Lung (tissue), 12 donors: ENCODE results near the gene TEP1. TPM values are rescaled to one million over a fixed set of nuclear protein-coding genes. Genes with fewer than 3 reads are reported as not detected.
A peak's percentile ranks its signal among the peaks of the same experiment; 100 is the strongest.

ENCODE experiments used
- ATAC-seq: fragments of 200-7000 bp; cut with Tn5 transposase; one replicate; pipeline ENCODE4 v1.9.1; 2020; ENCODE audit warnings: moderate number of reproducible peaks; ENCODE audit not compliant: insufficient read depth, low FRiP score
- DNase-seq, 3 donors: peaks; one replicate each; pipeline ENCODE4 v3.0.0-alpha.2; 2013 to 2017
- H3K27ac ChIP-seq, 2 donors: one replicate each; pipeline ENCODE4 v1.5.1; 2013; ENCODE audit warnings: mild to moderate bottlenecking in 2 of 2, moderate library complexity in 2 of 2, control low read depth in 1 of 2, inconsistent platforms in 1 of 2, low read depth in 1 of 2, low read length in 1 of 2
- H3K27me3 ChIP-seq, 3 donors: one replicate each; pipeline ENCODE4 v1.5.1; 2013; ENCODE audit warnings: low read length in 2 of 3; ENCODE audit not compliant: control insufficient read depth in 3 of 3, insufficient read depth in 3 of 3
- H3K36me3 ChIP-seq, 4 donors: one replicate each; pipeline ENCODE4 v1.5.1; 2013; ENCODE audit warnings: low read length in 4 of 4, mild to moderate bottlenecking in 1 of 4, moderate library complexity in 1 of 4; ENCODE audit not compliant: control insufficient read depth in 4 of 4, insufficient read depth in 4 of 4
- H3K4me1 ChIP-seq, 5 donors: one replicate each; pipeline ENCODE4 v1.5.1; 2013; ENCODE audit warnings: low read length in 5 of 5, mild to moderate bottlenecking in 2 of 5, moderate library complexity in 1 of 5; ENCODE audit not compliant: control insufficient read depth in 5 of 5, insufficient read depth in 5 of 5
- H3K4me3 ChIP-seq: one replicate; pipeline ENCODE4 v1.5.1; 2013; ENCODE audit warnings: mild to moderate bottlenecking, control low read depth, moderate library complexity
- H3K9ac ChIP-seq, 2 donors: one replicate each; pipeline ENCODE4 v1.5.1; 2013; ENCODE audit warnings: low read length in 2 of 2, control low read depth in 1 of 2; ENCODE audit not compliant: insufficient read depth in 1 of 2
- H3K9me3 ChIP-seq, 4 donors: one replicate each; pipeline ENCODE4 v1.5.1; 2013; ENCODE audit warnings: low read length in 3 of 4, mild to moderate bottlenecking in 1 of 4, moderate library complexity in 1 of 4; ENCODE audit not compliant: control insufficient read depth in 4 of 4, insufficient read depth in 3 of 4
- CTCF ChIP-seq: IDR thresholded peaks from 2 replicates; pipeline ENCODE4 v1.5.1; 2012; ENCODE audit warnings: mild to moderate bottlenecking; ENCODE audit errors: control extremely low read depth, extremely low read depth
- WGBS, 2 donors: extraction: QIAGEN DNeasy Blood & Tissue Kit; methylation state at CpG; one replicate each; pipeline ENCODE4 v1.1.7; 2013; 5-methylcytosine and 5-hydroxymethylcytosine counted together
- polyA plus RNA-seq, 2 donors: library from polyadenylated mRNA; stranded (reverse); fragments of 200-250 nt; gene quantifications; one replicate each; pipeline ENCODE4 v1.2.1, GENCODE V29; 2013
- total RNA-seq, 2 donors: library from RNA; depleted of rRNA in 1 of 2; stranded (reverse); fragments of >200 nt in 1 of 2; gene quantifications; one replicate each; pipeline ENCODE4 v1.2.1, GENCODE V29; 2014 to 2021
- donor health status: control.
- donor health status: control.
- donor health status: Bipolar disorder and iron deficiency.
- donor health status: healthy.
- donor health status: DM: yes; HTN: yes; CAD: no.

The TEP1 gene
- total and polyA plus RNA-seq, 4 donors, result 15.7 to 44.7 (median 22.5) TPM

GRCh38 chr14:20333494-20333841 is 79.8 kb downstream of the TEP1 start:
- peaks cover 0 to 2% (median 0%) of the 10 kb centered on the region in 3 donors for H3K27me3 ChIP-seq
- peaks cover 0 to 14% (median 0%) of the 10 kb centered on the region in 5 donors for H3K4me1 ChIP-seq
- no peak for DNase-seq
- TF ChIP-seq CTCF, result no peak
- no peak for ATAC-seq
- no peaks in the 10 kb centered on the region for H3K9me3 ChIP-seq
- peak overlapping the region in 1 of 2 donors; percentile 89 for H3K27ac ChIP-seq
- peak overlapping the region in 1 of 2 donors; percentile 89 for H3K9ac ChIP-seq
- no peak overlapping the region for H3K4me3 ChIP-seq
- H3K36me3 ChIP-seq, result peaks cover 0 to 3% (median 1%) of the 10 kb centered on the region in 4 donors
- WGBS, 2 donors, result 15 to 16% methylated on average over 3 of the region's 3 CpGs

- H3K9ac ChIP-seq, result peak within 1 kb of the TSS; percentile 82 to 89
- DNase-seq, result peak; percentile 73 to 96 (median 91)
- peaks cover 0 to 3% (median 1%) of the 10 kb centered on the region in 4 donors for H3K36me3 ChIP-seq
- H3K4me3 ChIP-seq, result peak within 1 kb of the TSS; percentile 72
- peaks cover 0 to 2% (median 0%) of the 10 kb centered on the region in 3 donors for H3K27me3 ChIP-seq
- 0 to 1% methylated on average over 19 of the region's 19 CpGs for WGBS, 2 donors
- no peaks in the 10 kb centered on the region for H3K9me3 ChIP-seq
- H3K4me1 ChIP-seq, result peaks cover 0 to 14% (median 0%) of the 10 kb centered on the region in 5 donors
- peak within 1 kb of the TSS; percentile 91 to 94 for H3K27ac ChIP-seq
- peak; percentile 93 for ATAC-seq
- no peak for TF ChIP-seq CTCF
These were observed 80.4 kb downstream of the TEP1 start, which contains the start of gene CCNB1IP1 for GRCh38 chr14:20332788-20333493. TSS of gene CCNB1IP1 (minus strand) at chr14:20333279. CDS start at chr14:20316523, 16,756 bp downstream.

GRCh38 chr14:20332431-20332787 is 80.9 kb downstream of the TEP1 start:
- H3K36me3 ChIP-seq, result peaks cover 0 to 3% (median 1%) of the 10 kb centered on the region in 4 donors
- ATAC-seq, result no peak
- H3K27ac ChIP-seq, result peak overlapping the region; percentile 91 to 94
- WGBS, 2 donors, result 8 to 16% methylated on average over 4 of the region's 4 CpGs
- no peak for TF ChIP-seq CTCF
- H3K4me3 ChIP-seq, result peak overlapping the region; percentile 72
- peaks cover 0 to 2% (median 0%) of the 10 kb centered on the region in 3 donors for H3K27me3 ChIP-seq
- H3K9me3 ChIP-seq, result no peaks in the 10 kb centered on the region
- peak overlapping the region; percentile 82 to 89 for H3K9ac ChIP-seq
- peak in 2 of 3 donors; percentile 22 to 61 for DNase-seq
- H3K4me1 ChIP-seq, result peaks cover 0 to 14% (median 0%) of the 10 kb centered on the region in 5 donors
